GM12878 (cell line): ENCODE results near the gene RAG1. TPM values are rescaled to one million over a fixed set of nuclear protein-coding genes. Genes with fewer than 3 reads are reported as not detected.

Experiments
- ATAC-seq: fragments of 200-7000 bp; cut with Tn5 transposase; 3 replicates; pipeline ENCODE4 v1.9.1; 2020; ENCODE audit warnings: mild to moderate bottlenecking, moderate library complexity
- BruUV-seq: library from RNA; stranded (reverse); fragments of 400-500 nt; replicated peaks from 2 replicates; lab custom pipeline; 2021; lab: Mats Ljungman, UMichigan
- CTCF ChIA-PET: fragments of 300-600 bp; sonication (Branson Sonifier 250); formaldehyde crosslinking; extraction: SDS; loops from one replicate; lab custom pipeline; 2021; ENCODE audit warnings: inconsistent platforms; lab: Yijun Ruan, JAX
- POLR2A ChIA-PET: fragments of 350-600 bp; formaldehyde crosslinking; extraction: SDS; loops from one replicate; lab custom pipeline; 2021; ENCODE audit warnings: inconsistent platforms; lab: Charles Lee
- RAD21 ChIA-PET: fragments of 300-600 bp; sonication (Branson Sonifier 250); formaldehyde crosslinking; loops from one replicate; lab custom pipeline; 2023; ENCODE audit warnings: antibody characterized with exemption; ENCODE audit not compliant: unreplicated experiment; lab: Charles Lee
- SMC1A ChIA-PET: fragments of 300-600 bp; sonication (Branson Sonifier 250); formaldehyde crosslinking; loops from one replicate; lab custom pipeline; 2023; ENCODE audit not compliant: unreplicated experiment, uncharacterized antibody; lab: Charles Lee
- DNase-seq: peaks from one replicate; pipeline ENCODE4 v3.0.0-alpha.2; 2011; ENCODE audit warnings: low read depth, low spot score
- FAIRE-seq: peaks from 3 replicates; lab custom pipeline; 2011; peaks lifted over from hg19 to GRCh38; lab: Jason Lieb, UNC
- H2AFZ ChIP-seq: 2 replicates; pipeline ENCODE4 v1.6.0; 2011; ENCODE audit warnings: low read depth, low read length, control low read depth; ENCODE audit not compliant: control insufficient read depth
- H3K27ac ChIP-seq: 2 replicates; pipeline ENCODE4 v1.5.1; 2011; ENCODE audit warnings: control low read depth; ENCODE audit not compliant: control insufficient read depth, insufficient read depth
- H3K27me3 ChIP-seq, 2 experiments: replicated peaks in 1 of 2; 2 replicates each; pipeline versions ENCODE4 v1.6.0 to v1.6.1; 2011; ENCODE audit warnings: low read length in 1 of 2; ENCODE audit not compliant: control insufficient read depth in 2 of 2, insufficient read depth in 2 of 2
- H3K36me3 ChIP-seq, 2 experiments: 2 replicates each; pipeline ENCODE4 v1.5.1; 2011; ENCODE audit warnings: low read length in 1 of 2; ENCODE audit not compliant: control insufficient read depth in 2 of 2, insufficient read depth in 2 of 2
- H3K4me1 ChIP-seq: 2 replicates; pipeline ENCODE4 v1.6.1; 2011; ENCODE audit warnings: mild to moderate bottlenecking, low read length, moderate library complexity, mixed read lengths; ENCODE audit not compliant: control insufficient read depth, insufficient read depth
- H3K4me2 ChIP-seq: 2 replicates; pipeline ENCODE4 v1.6.0; 2011; ENCODE audit warnings: control low read depth; ENCODE audit not compliant: control insufficient read depth, insufficient read depth
- H3K4me3 ChIP-seq: fragments of 200-600 bp; sonication (generic); 2 replicates; pipeline ENCODE4 v1.5.1; 2016
- H3K79me2 ChIP-seq: 2 replicates; pipeline ENCODE4 v1.6.0; 2011; ENCODE audit warnings: low read length; ENCODE audit not compliant: control insufficient read depth, insufficient read depth
- H3K9ac ChIP-seq: 2 replicates; pipeline ENCODE4 v1.8.0; 2011; ENCODE audit warnings: low read length, control low read depth, mixed read lengths; ENCODE audit not compliant: control insufficient read depth, insufficient read depth
- H3K9me3 ChIP-seq: replicated peaks from 3 replicates; pipeline ENCODE4 v1.5.1; 2011; ENCODE audit warnings: mild to moderate bottlenecking, low read length; ENCODE audit not compliant: control insufficient read depth, insufficient read depth
- H4K20me1 ChIP-seq: 2 replicates; pipeline ENCODE4 v1.6.0; 2011; ENCODE audit not compliant: control insufficient read depth, insufficient read depth
- CEBPB ChIP-seq, 2 experiments: fragments of 150-350 bp in 1 of 2; IDR thresholded peaks; 2 replicates each; pipeline ENCODE4 v1.6.1; 2012 to 2014; ENCODE audit warnings: low read depth in 2 of 2, low read length in 2 of 2, borderline replicate concordance in 1 of 2, inconsistent platforms in 1 of 2
- FOXM1 ChIP-seq: IDR thresholded peaks from 2 replicates; pipeline ENCODE4 v1.6.1; 2012; ENCODE audit warnings: low read depth, mild to moderate bottlenecking, inconsistent platforms, low read length, moderate library complexity
- HDGF ChIP-seq: fragments of 450-650 bp; IDR thresholded peaks from 2 replicates; pipeline ENCODE4 v1.6.1; 2016; ENCODE audit warnings: antibody characterized with exemption
- KAT2A ChIP-seq: conservative IDR thresholded peaks from 2 replicates; pipeline ENCODE4 v1.6.1; 2011; ENCODE audit warnings: low read depth, low read length; ENCODE audit not compliant: control insufficient read depth
- KDM1A ChIP-seq: fragments of 200-600 bp; sonication (generic); IDR thresholded peaks from 2 replicates; pipeline ENCODE4 v1.6.1; 2016; ENCODE audit warnings: borderline replicate concordance
- KLF5 ChIP-seq: fragments of 450-650 bp; IDR thresholded peaks from 2 replicates; pipeline ENCODE4 v1.6.1; 2014; ENCODE audit warnings: mild to moderate bottlenecking; ENCODE audit not compliant: partially characterized antibody
- MXI1 ChIP-seq: fragments of 150-350 bp; IDR thresholded peaks from 2 replicates; pipeline ENCODE4 v1.6.1; 2011; ENCODE audit warnings: low read depth, mild to moderate bottlenecking, inconsistent platforms, low read length, improper control_type of control experiment
- NRF1 ChIP-seq: conservative IDR thresholded peaks from 2 replicates; pipeline ENCODE4 v1.6.1; 2011; ENCODE audit warnings: mild to moderate bottlenecking, low read depth, low read length, improper control_type of control experiment
- RAD51 ChIP-seq: fragments of 450-650 bp; IDR thresholded peaks from 2 replicates; pipeline ENCODE4 v1.6.1; 2016; ENCODE audit warnings: moderate library complexity, mild to moderate bottlenecking, inconsistent platforms
- RUNX3 ChIP-seq: IDR thresholded peaks from 2 replicates; pipeline ENCODE4 v1.6.1; 2012; ENCODE audit warnings: low read length, inconsistent platforms
- SREBF2 ChIP-seq: IDR thresholded peaks from 2 replicates; pipeline ENCODE4 v1.6.1; 2012; ENCODE audit warnings: mild to moderate bottlenecking, low read length
- TAF1 ChIP-seq: IDR thresholded peaks from 2 replicates; pipeline ENCODE4 v1.6.1; 2011; ENCODE audit warnings: mild to moderate bottlenecking, low read depth, low read length, borderline replicate concordance
- TCF3 ChIP-seq: IDR thresholded peaks from 2 replicates; pipeline ENCODE4 v1.6.1; 2012; ENCODE audit warnings: low read depth, mild to moderate bottlenecking, low read length, borderline replicate concordance; ENCODE audit not compliant: insufficient read depth
- YBX1 ChIP-seq: fragments of 450-650 bp; IDR thresholded peaks from 2 replicates; pipeline ENCODE4 v1.6.1; 2016; ENCODE audit warnings: antibody characterized with exemption
- WGBS: methylation state at CpG from one replicate; pipeline ENCODE4 v1.1.6; 2016; ENCODE audit warnings: low lambda C conversion rate; ENCODE audit not compliant: insufficient replicate concordance, insufficient coverage; ENCODE audit errors: missing lambda C conversion rate; 5-methylcytosine and 5-hydroxymethylcytosine counted together
- in situ Hi-C: fragments of 300-500 bp; cut with MboI; formaldehyde crosslinking; loops from 9 replicates; pipeline ENCODE4 v1.14.3; 2018; ENCODE audit warnings: mixed read lengths
- intact Hi-C: fragments of 100-400 bp; cut with micrococcal nuclease; formaldehyde crosslinking; loops from one replicate; pipeline ENCODE4 v1.14.2; 2022; ENCODE audit not compliant: unreplicated experiment
- polyA plus RNA-seq, 11 experiments: library from polyadenylated mRNA; depleted of rRNA in 4 of 11; unstranded in 6 of 11; stranded (reverse) in 5 of 11; fragments of >200 nt; fragmentation: Nextera tagmentation in 4 of 11; fragmentation: Illumina TruSeq in 1 of 11; extraction: Ambion mirVana in 4 of 11; extraction: Trizol in 1 of 11; gene quantifications; 1 replicate in 1 of 11; 2 replicates in 10 of 11; pipeline versions ENCODE4 v1.2.1 to v1.2.3, GENCODE V29; 2011 to 2016; ENCODE audit warnings: inconsistent platforms in 2 of 11, missing spikeins in 2 of 11, low read depth in 1 of 11
- total RNA-seq, 4 experiments: library from RNA; depleted of rRNA in 3 of 4; stranded (reverse); fragments of >200 nt in 3 of 4; fragmentation: Illumina TruSeq in 1 of 4; extraction: Trizol in 1 of 4; gene quantifications; 2 replicates each; pipeline versions ENCODE4 v1.2.1 to v1.2.3, GENCODE V29; 2013 to 2021
- TF ChIP-seq, protein P1 (sequence below): IDR thresholded peaks from 2 replicates; pipeline ENCODE4 v1.6.1; 2011; ENCODE audit warnings: low read depth, mild to moderate bottlenecking, low read length, moderate library complexity, borderline replicate concordance; ENCODE audit errors: extremely low read depth
- TF ChIP-seq, protein P2 (sequence below): fragments of 450-650 bp; IDR thresholded peaks from 2 replicates; pipeline ENCODE4 v1.6.1; 2017; ENCODE audit warnings: mild to moderate bottlenecking, moderate library complexity
- TF ChIP-seq, protein P3 (sequence below): IDR thresholded peaks from 2 replicates; pipeline ENCODE4 v1.6.1; 2011; ENCODE audit warnings: borderline replicate concordance, low read depth, mild to moderate bottlenecking, moderate library complexity, low read length; ENCODE audit not compliant: insufficient read depth, poor library complexity, severe bottlenecking
- TF ChIP-seq, protein P4 (sequence below): fragments of 450-650 bp; IDR thresholded peaks from 2 replicates; pipeline ENCODE4 v1.6.1; 2017; ENCODE audit warnings: borderline replicate concordance

RAG1 gene
- total and polyA plus RNA-seq, 10 of the 15 experiments (the other 5 are each of a cell fraction or from before 2014, with no cell fraction given): 0.01 to 0.44 (median 0.05) TPM; not detected in 3

DNA sequence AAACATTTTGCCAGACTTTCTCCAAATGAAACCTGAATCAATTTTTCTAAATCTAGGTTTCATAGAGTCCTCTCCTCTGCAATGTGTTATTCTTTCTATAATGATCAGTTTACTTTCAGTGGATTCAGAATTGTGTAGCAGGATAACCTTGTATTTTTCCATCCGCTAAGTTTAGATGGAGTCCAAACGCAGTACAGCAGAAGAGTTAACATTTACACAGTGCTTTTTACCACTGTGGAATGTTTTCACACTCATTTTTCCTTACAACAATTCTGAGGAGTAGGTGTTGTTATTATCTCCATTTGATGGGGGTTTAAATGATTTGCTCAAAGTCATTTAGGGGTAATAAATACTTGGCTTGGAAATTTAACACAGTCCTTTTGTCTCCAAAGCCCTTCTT is 9.6 kb downstream of the RAG1 start:
- no peak for DNase-seq
- no peaks in the 10 kb centered on the region for H3K4me1 ChIP-seq
- H4K20me1 ChIP-seq: no peaks in the 10 kb centered on the region
- FAIRE-seq: no peak
- peaks cover 2 to 5% of the 10 kb centered on the region in 2 experiments for H3K27me3 ChIP-seq
- CTCF ChIA-PET: interaction anchor here (1.4 to 3.7 kb wide), 3 partner anchors 13 to 125 kb away, joined by 3 to 21 read pairs (median 7); no protein-coding TSS in a partner anchor
- no peak overlapping the region for H3K9ac ChIP-seq
- intact Hi-C loops: no loop called here
- H3K36me3 ChIP-seq: no peaks in the 10 kb centered on the region
- H3K27ac ChIP-seq: no peak overlapping the region
- in situ Hi-C loops: no loop called here
- RAD21 ChIA-PET: no interaction called here
- BruUV-seq: no TSS peak
- H3K79me2 ChIP-seq: no peaks in the 10 kb centered on the region
- SMC1A ChIA-PET: interaction anchor here (1.0 kb wide), 2 partner anchors 11 to 170 kb away, joined by 3 read pairs; no protein-coding TSS in a partner anchor
- H2AFZ ChIP-seq: no peak overlapping the region
- no peak overlapping the region for H3K4me3 ChIP-seq
- H3K9me3 ChIP-seq: peaks cover 2% of the 10 kb centered on the region; the same call in 1 of the 3 replicates
- POLR2A ChIA-PET: no interaction called here
- TF ChIP-seq, protein P1, sequence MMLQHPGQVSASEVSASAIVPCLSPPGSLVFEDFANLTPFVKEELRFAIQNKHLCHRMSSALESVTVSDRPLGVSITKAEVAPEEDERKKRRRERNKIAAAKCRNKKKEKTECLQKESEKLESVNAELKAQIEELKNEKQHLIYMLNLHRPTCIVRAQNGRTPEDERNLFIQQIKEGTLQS: no peak
- no peak for TF ChIP-seq RUNX3
- no peak for TF ChIP-seq KAT2A
- TF ChIP-seq MXI1: no peak
- TF ChIP-seq RAD51: no peak
- no peak for TF ChIP-seq KDM1A
- no peak for TF ChIP-seq FOXM1
- no peak for TF ChIP-seq KLF5
- TF ChIP-seq, protein P2, sequence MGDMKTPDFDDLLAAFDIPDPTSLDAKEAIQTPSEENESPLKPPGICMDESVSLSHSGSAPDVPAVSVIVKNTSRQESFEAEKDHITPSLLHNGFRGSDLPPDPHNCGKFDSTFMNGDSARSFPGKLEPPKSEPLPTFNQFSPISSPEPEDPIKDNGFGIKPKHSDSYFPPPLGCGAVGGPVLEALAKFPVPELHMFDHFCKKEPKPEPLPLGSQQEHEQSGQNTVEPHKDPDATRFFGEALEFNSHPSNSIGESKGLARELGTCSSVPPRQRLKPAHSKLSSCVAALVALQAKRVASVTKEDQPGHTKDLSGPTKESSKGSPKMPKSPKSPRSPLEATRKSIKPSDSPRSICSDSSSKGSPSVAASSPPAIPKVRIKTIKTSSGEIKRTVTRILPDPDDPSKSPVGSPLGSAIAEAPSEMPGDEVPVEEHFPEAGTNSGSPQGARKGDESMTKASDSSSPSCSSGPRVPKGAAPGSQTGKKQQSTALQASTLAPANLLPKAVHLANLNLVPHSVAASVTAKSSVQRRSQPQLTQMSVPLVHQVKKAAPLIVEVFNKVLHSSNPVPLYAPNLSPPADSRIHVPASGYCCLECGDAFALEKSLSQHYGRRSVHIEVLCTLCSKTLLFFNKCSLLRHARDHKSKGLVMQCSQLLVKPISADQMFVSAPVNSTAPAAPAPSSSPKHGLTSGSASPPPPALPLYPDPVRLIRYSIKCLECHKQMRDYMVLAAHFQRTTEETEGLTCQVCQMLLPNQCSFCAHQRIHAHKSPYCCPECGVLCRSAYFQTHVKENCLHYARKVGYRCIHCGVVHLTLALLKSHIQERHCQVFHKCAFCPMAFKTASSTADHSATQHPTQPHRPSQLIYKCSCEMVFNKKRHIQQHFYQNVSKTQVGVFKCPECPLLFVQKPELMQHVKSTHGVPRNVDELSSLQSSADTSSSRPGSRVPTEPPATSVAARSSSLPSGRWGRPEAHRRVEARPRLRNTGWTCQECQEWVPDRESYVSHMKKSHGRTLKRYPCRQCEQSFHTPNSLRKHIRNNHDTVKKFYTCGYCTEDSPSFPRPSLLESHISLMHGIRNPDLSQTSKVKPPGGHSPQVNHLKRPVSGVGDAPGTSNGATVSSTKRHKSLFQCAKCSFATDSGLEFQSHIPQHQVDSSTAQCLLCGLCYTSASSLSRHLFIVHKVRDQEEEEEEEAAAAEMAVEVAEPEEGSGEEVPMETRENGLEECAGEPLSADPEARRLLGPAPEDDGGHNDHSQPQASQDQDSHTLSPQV: no peak
- TF ChIP-seq YBX1: no peak
- TF ChIP-seq, protein P3, sequence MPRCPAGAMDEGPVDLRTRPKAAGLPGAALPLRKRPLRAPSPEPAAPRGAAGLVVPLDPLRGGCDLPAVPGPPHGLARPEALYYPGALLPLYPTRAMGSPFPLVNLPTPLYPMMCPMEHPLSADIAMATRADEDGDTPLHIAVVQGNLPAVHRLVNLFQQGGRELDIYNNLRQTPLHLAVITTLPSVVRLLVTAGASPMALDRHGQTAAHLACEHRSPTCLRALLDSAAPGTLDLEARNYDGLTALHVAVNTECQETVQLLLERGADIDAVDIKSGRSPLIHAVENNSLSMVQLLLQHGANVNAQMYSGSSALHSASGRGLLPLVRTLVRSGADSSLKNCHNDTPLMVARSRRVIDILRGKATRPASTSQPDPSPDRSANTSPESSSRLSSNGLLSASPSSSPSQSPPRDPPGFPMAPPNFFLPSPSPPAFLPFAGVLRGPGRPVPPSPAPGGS: no peak
- TF ChIP-seq HDGF: no peak
- TF ChIP-seq NRF1: no peak
- TF ChIP-seq, protein P4, sequence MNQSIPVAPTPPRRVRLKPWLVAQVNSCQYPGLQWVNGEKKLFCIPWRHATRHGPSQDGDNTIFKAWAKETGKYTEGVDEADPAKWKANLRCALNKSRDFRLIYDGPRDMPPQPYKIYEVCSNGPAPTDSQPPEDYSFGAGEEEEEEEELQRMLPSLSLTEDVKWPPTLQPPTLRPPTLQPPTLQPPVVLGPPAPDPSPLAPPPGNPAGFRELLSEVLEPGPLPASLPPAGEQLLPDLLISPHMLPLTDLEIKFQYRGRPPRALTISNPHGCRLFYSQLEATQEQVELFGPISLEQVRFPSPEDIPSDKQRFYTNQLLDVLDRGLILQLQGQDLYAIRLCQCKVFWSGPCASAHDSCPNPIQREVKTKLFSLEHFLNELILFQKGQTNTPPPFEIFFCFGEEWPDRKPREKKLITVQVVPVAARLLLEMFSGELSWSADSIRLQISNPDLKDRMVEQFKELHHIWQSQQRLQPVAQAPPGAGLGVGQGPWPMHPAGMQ: no peak
- TF ChIP-seq SREBF2: no peak
- TF ChIP-seq TAF1: no peak
- no peak for TF ChIP-seq TCF3
- no peak for TF ChIP-seq CEBPB (IDR thresholded peaks at IDR 0.05; ENCODE audit: borderline replicate concordance in 1 of 2, low read depth in 2 of 2, low read length in 2 of 2)
- TF ChIP-seq, all 136 proteins: peak for 0
- ATAC-seq: no peak
- H3K4me2 ChIP-seq: no peak overlapping the region
- 54% methylated on average over 2 of the region's 2 CpGs for WGBS
